K562 (cell line): ENCODE measurements around the gene VMP1. TPM values are rescaled to one million over a fixed set of nuclear protein-coding genes. Genes with fewer than 3 reads are reported as not detected.

Source experiments
- ATF1 ChIP-seq, 2 experiments: fragments of 450-650 bp in 1 of 2; IDR thresholded peaks; 2 replicates each; pipeline ENCODE4 v1.6.1; 2016; ENCODE audit warnings: missing compliant biosample characterization in 1 of 2, missing genetic modification characterization in 1 of 2
- ELF2 ChIP-seq: fragments of 250-450 bp; sonication (Bioruptor Pico); IDR thresholded peaks from 2 replicates; pipeline ENCODE4 v1.5.0; 2021; ENCODE audit warnings: mild to moderate bottlenecking
- GABPA ChIP-seq: fragments of 200-800 bp; sonication (Bioruptor generic); conservative IDR thresholded peaks from 2 replicates; pipeline ENCODE4 v1.6.1; 2016; ENCODE audit warnings: low read depth, missing genetic modification characterization, missing compliant biosample characterization
- GATAD2B ChIP-seq: fragments of 450-650 bp; IDR thresholded peaks from 2 replicates; pipeline ENCODE4 v1.6.1; 2017; ENCODE audit warnings: mild to moderate bottlenecking, borderline replicate concordance
- HES1 ChIP-seq: fragments of 450-650 bp; IDR thresholded peaks from 2 replicates; pipeline ENCODE4 v1.6.1; 2016; ENCODE audit warnings: low read depth, mild to moderate bottlenecking, moderate library complexity
- HLTF ChIP-seq: fragments of 450-650 bp; IDR thresholded peaks from 2 replicates; pipeline ENCODE4 v1.6.1; 2016
- KLF10 ChIP-seq: fragments of 250-450 bp; sonication (Bioruptor Pico); IDR thresholded peaks from 2 replicates; pipeline ENCODE4 v1.6.1; 2021; ENCODE audit warnings: matching md5 sums
- MCM5 ChIP-seq: fragments of 450-650 bp; IDR thresholded peaks from 2 replicates; pipeline ENCODE4 v1.6.1; 2016; ENCODE audit warnings: low read depth
- MYC ChIP-seq, 2 experiments: fragments of 250-450 bp in 1 of 2; sonication (Bioruptor Pico) in 1 of 2; IDR thresholded peaks; 2 replicates each; pipeline versions ENCODE4 v1.5.1 to v1.6.1; 2012 to 2021; ENCODE audit warnings: low read depth in 2 of 2, borderline replicate concordance in 1 of 2, improper control_type of control experiment in 1 of 2, low read length in 1 of 2, mild to moderate bottlenecking in 1 of 2, moderate library complexity in 1 of 2
- POLR2A ChIP-seq: fragments of 450-650 bp; conservative IDR thresholded peaks from 2 replicates; pipeline ENCODE4 v1.6.1; 2016
- REST ChIP-seq, 2 experiments: fragments of 450-650 bp; formaldehyde crosslinking in 1 of 2; IDR thresholded peaks; 2 replicates each; pipeline versions ENCODE4 v1.4.0 to v1.6.1; 2014 to 2020; ENCODE audit warnings: mild to moderate bottlenecking in 2 of 2, borderline replicate concordance in 1 of 2, low read depth in 1 of 2
- RNF219 ChIP-seq: fragments of 250-450 bp; sonication (Bioruptor Pico); IDR thresholded peaks from 2 replicates; pipeline ENCODE4 v1.5.0; 2022; ENCODE audit warnings: mild to moderate bottlenecking
- SIRT6 ChIP-seq: IDR thresholded peaks from one replicate; pipeline ENCODE4 v1.6.1; 2012; ENCODE audit warnings: low read depth, mild to moderate bottlenecking, control low read depth, inconsistent platforms, low read length, moderate library complexity
- TAF9B ChIP-seq: fragments of 450-650 bp; IDR thresholded peaks from 2 replicates; pipeline ENCODE4 v1.6.1; 2018; ENCODE audit warnings: mild to moderate bottlenecking; ENCODE audit not compliant: partially characterized antibody
- U2AF2 ChIP-seq: fragments of 200-400 bp; formaldehyde crosslinking; optimal IDR thresholded peaks from 2 replicates; pipeline ENCODE3; 2017; ENCODE audit warnings: low read depth, mild to moderate bottlenecking, low read length
- ZNF134 ChIP-seq: fragments of 250-450 bp; sonication (Bioruptor Pico); conservative IDR thresholded peaks from 2 replicates; pipeline ENCODE4 v1.4.0; 2020
- polyA plus RNA-seq, 8 experiments: library from polyadenylated mRNA; depleted of rRNA in 4 of 8; stranded (reverse) in 5 of 8; unstranded in 3 of 8; fragments of >200 nt; fragmentation: Nextera tagmentation in 2 of 8; fragmentation: Illumina TruSeq in 1 of 8; extraction: Ambion mirVana in 2 of 8; extraction: Trizol in 1 of 8; gene quantifications; 2 replicates each; pipeline versions ENCODE4 v1.2.1 to v1.2.3, GENCODE V29; 2011 to 2014; ENCODE audit warnings: inconsistent platforms in 1 of 8, missing spikeins in 1 of 8
- total RNA-seq, 7 experiments: library from RNA; depleted of rRNA in 6 of 7; stranded (reverse); fragments of >200 nt in 6 of 7; fragmentation: Illumina TruSeq in 2 of 7; extraction: Trizol in 2 of 7; gene quantifications; 2 replicates each; pipeline versions ENCODE4 v1.2.1 to v1.2.3, GENCODE V29; 2011 to 2021; ENCODE audit warnings: low replicate concordance in 1 of 7

The VMP1 gene
- total and polyA plus RNA-seq, 9 of the 15 experiments (the other 6 are each of a cell fraction or from before 2014, with no cell fraction given): 123 to 304 (median 151) TPM

- TF ChIP-seq REST (IDR thresholded peaks at IDR 0.05; ENCODE audit: borderline replicate concordance) (no peak; the same call in 1 of the 2 replicates), REST (CRISPR knock-in tag; IDR thresholded peaks at IDR 0.05; ENCODE audit: low read depth) (0 out of 2 replicates have a peak, but pooled peaks have one; percentile 44), HLTF (peak; percentile 15; the same call in 1 of the 2 replicates), U2AF2 (no peak), ZNF134 (CRISPR knock-in tag) (0 out of 2 replicates have a peak, but pooled peaks have one; percentile 11), GABPA (tag) (peak; percentile 1; the same call in 1 of the 2 replicates), MYC (IDR thresholded peaks at IDR 0.05; ENCODE audit: low read depth, low read length) (peak; percentile 17; the same call in 1 of the 2 replicates), MYC (CRISPR knock-in tag; IDR thresholded peaks at IDR 0.05; ENCODE audit: borderline replicate concordance, low read depth) (no peak; the same call in 1 of the 2 replicates), HES1 (0 out of 2 replicates have a peak, but pooled peaks have one; percentile 13), POLR2A (peak; percentile 89), GATAD2B (peak; percentile 61; the same call in 1 of the 2 replicates), ATF1 (CRISPR knock-in tag; IDR thresholded peaks at IDR 0.05) (no peak), ATF1 (tag; IDR thresholded peaks at IDR 0.05) (no peak; the same call in 1 of the 2 replicates), RNF219 (CRISPR knock-in tag) (peak; percentile 17; the same call in 1 of the 2 replicates), KLF10 (CRISPR knock-in tag) (peak; percentile 92), MCM5 (no peak), ELF2 (CRISPR knock-in tag) (peak; percentile 45; the same call in 1 of the 2 replicates), TAF9B (no peak), SIRT6 (peak; percentile 95)
Observed at GRCh38 chr17:59842901-59843652, 135.6 kb downstream of the VMP1 start (continued).
